HEK293 (cell line): ENCODE measurements around the gene ABR.

Source experiments
- CTCF ChIA-PET: fragments of 350-600 bp; formaldehyde crosslinking; extraction: SDS; loops from one replicate; lab custom pipeline; 2021; ENCODE audit warnings: antibody characterized with exemption; lab: Yijun Ruan, JAX
- POLR2A ChIA-PET: fragments of 300-600 bp; formaldehyde crosslinking; extraction: SDS; loops from one replicate; lab custom pipeline; 2020; ENCODE audit warnings: antibody characterized with exemption, inconsistent platforms; lab: Yijun Ruan, JAX
- H3K27ac ChIP-seq: fragments of 200-500 bp; sonication (Bioruptor generic); 2 replicates; pipeline ENCODE4 v1.5.1; 2014; ENCODE audit warnings: low read depth, low read length, control low read depth, inconsistent platforms; ENCODE audit errors: extremely low read depth
- H3K36me3 ChIP-seq, 2 experiments: fragments of 200-500 bp in 1 of 2; sonication (Bioruptor generic) in 1 of 2; 1 replicate in 1 of 2; 2 replicates in 1 of 2; pipeline ENCODE4 v1.5.1; 2014 to 2017; ENCODE audit warnings: inconsistent platforms in 2 of 2, low read length in 2 of 2; ENCODE audit not compliant: control insufficient read depth in 2 of 2, insufficient read depth in 1 of 2
- H3K4me1 ChIP-seq: fragments of 200-500 bp; sonication (Bioruptor generic); 2 replicates; pipeline ENCODE4 v1.5.1; 2014; ENCODE audit warnings: mild to moderate bottlenecking, low read length, inconsistent platforms; ENCODE audit not compliant: control insufficient read depth, insufficient read depth
- H3K4me3 ChIP-seq: 2 replicates; pipeline ENCODE4 v1.5.1; 2011; ENCODE audit warnings: low read depth, mild to moderate bottlenecking, control low read depth, low read length, moderate library complexity
- H3K9me3 ChIP-seq: fragments of 200-500 bp; sonication (Bioruptor generic); 2 replicates; pipeline ENCODE4 v1.5.1; 2014; ENCODE audit warnings: low read depth, low read length, inconsistent platforms; ENCODE audit not compliant: control insufficient read depth, insufficient read depth
- KLF10 ChIP-seq: fragments of 450-650 bp; IDR thresholded peaks from 2 replicates; pipeline ENCODE4 v1.5.1; 2018; ENCODE audit warnings: missing biosample characterization, mild to moderate bottlenecking, missing genetic modification characterization
- PRDM1 ChIP-seq: fragments of 450-650 bp; formaldehyde crosslinking; IDR thresholded peaks from 2 replicates; pipeline ENCODE4; 2016; ENCODE audit warnings: missing biosample characterization, missing genetic modification characterization
- SETDB1 ChIP-seq: IDR thresholded peaks from one replicate; pipeline ENCODE4 v1.6.1; 2017; ENCODE audit warnings: mild to moderate bottlenecking, low read length, moderate library complexity, mixed read lengths; ENCODE audit not compliant: insufficient read length
- TRIM28 ChIP-seq: IDR thresholded peaks from 2 replicates; pipeline ENCODE4 v1.6.1; 2011; ENCODE audit warnings: low read length, control low read depth, borderline replicate concordance
- ZNF221 ChIP-seq: fragments of 450-650 bp; formaldehyde crosslinking; IDR thresholded peaks from 2 replicates; pipeline ENCODE4 v1.5.1; 2017; ENCODE audit warnings: missing biosample characterization, missing genetic modification characterization, borderline replicate concordance
- ZNF311 ChIP-seq: fragments of 450-650 bp; formaldehyde crosslinking; IDR thresholded peaks from 2 replicates; pipeline ENCODE4 v1.5.1; 2017; ENCODE audit warnings: missing biosample characterization, missing genetic modification characterization, borderline replicate concordance
- ZNF354C ChIP-seq: fragments of 450-650 bp; formaldehyde crosslinking; IDR thresholded peaks from 2 replicates; pipeline ENCODE4 v1.5.1; 2016; ENCODE audit warnings: missing biosample characterization, missing genetic modification characterization, low read depth, borderline replicate concordance
- ZNF366 ChIP-seq: fragments of 450-650 bp; formaldehyde crosslinking; conservative IDR thresholded peaks from 2 replicates; pipeline ENCODE4 v1.5.1; 2016; ENCODE audit warnings: missing biosample characterization, missing genetic modification characterization
- ZNF501 ChIP-seq: fragments of 450-650 bp; formaldehyde crosslinking; IDR thresholded peaks from 2 replicates; pipeline ENCODE4 v1.5.1; 2016; ENCODE audit warnings: missing biosample characterization, missing genetic modification characterization
- ZNF768 ChIP-seq: fragments of 450-650 bp; formaldehyde crosslinking; IDR thresholded peaks from 2 replicates; pipeline ENCODE4 v1.5.1; 2018; ENCODE audit warnings: missing biosample characterization, mild to moderate bottlenecking, missing genetic modification characterization
- TF ChIP-seq, protein P1 (sequence below): fragments of 450-650 bp; formaldehyde crosslinking; conservative IDR thresholded peaks from 2 replicates; pipeline ENCODE4 v1.5.1; 2016; ENCODE audit warnings: low read depth, missing biosample characterization, missing genetic modification characterization
- TF ChIP-seq, protein P2 (sequence below): fragments of 450-650 bp; formaldehyde crosslinking; IDR thresholded peaks from 2 replicates; pipeline ENCODE4 v1.5.0; 2017; ENCODE audit warnings: missing biosample characterization, missing genetic modification characterization, borderline replicate concordance
- TF ChIP-seq, protein P3 (sequence below): fragments of 450-650 bp; formaldehyde crosslinking; IDR thresholded peaks from 2 replicates; pipeline ENCODE4 v1.5.1; 2017; ENCODE audit warnings: missing biosample characterization, missing genetic modification characterization

ABR gene

DNA sequence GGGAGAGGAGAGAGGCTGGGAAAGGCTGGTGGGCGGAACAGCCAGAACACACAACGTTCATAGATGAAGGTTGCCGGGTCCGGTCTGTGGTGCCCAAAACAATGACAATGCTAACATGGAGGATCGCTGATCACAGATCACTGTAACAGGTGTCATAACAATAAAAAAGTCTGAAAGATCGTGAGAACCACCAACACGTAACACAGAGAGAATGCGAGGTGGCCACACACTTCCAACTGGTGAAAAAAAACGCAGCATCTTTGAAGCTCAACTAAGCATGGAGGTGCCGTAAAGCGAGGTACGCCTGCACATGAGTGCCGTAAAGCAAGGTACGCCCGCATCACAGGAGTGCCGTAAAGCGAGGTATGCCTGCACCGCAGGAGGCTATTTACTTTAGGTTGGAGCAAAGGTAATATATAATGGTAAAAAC is 42.3 kb downstream of the ABR start (continued):
- TF ChIP-seq, protein P1, sequence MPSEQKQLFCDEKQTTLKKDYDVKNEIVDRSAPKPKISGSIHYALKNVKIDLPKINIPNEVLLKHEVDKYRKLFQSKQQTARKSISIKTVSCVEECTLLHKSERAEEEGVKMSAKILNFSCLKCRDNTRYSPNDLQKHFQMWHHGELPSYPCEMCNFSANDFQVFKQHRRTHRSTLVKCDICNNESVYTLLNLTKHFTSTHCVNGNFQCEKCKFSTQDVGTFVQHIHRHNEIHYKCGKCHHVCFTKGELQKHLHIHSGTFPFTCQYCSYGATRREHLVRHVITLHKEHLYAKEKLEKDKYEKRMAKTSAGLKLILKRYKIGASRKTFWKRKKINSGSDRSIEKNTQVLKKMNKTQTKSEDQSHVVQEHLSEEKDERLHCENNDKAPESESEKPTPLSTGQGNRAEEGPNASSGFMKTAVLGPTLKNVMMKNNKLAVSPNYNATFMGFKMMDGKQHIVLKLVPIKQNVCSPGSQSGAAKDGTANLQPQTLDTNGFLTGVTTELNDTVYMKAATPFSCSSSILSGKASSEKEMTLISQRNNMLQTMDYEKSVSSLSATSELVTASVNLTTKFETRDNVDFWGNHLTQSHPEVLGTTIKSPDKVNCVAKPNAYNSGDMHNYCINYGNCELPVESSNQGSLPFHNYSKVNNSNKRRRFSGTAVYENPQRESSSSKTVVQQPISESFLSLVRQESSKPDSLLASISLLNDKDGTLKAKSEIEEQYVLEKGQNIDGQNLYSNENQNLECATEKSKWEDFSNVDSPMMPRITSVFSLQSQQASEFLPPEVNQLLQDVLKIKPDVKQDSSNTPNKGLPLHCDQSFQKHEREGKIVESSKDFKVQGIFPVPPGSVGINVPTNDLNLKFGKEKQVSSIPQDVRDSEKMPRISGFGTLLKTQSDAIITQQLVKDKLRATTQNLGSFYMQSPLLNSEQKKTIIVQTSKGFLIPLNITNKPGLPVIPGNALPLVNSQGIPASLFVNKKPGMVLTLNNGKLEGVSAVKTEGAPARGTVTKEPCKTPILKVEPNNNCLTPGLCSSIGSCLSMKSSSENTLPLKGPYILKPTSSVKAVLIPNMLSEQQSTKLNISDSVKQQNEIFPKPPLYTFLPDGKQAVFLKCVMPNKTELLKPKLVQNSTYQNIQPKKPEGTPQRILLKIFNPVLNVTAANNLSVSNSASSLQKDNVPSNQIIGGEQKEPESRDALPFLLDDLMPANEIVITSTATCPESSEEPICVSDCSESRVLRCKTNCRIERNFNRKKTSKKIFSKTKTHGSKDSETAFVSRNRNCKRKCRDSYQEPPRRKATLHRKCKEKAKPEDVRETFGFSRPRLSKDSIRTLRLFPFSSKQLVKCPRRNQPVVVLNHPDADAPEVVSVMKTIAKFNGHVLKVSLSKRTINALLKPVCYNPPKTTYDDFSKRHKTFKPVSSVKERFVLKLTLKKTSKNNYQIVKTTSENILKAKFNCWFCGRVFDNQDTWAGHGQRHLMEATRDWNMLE = peak; percentile 64
- TF ChIP-seq ZNF311 (tag by site-specific recombination) = no peak
- no peak for TF ChIP-seq ZNF354C
- no peak for TF ChIP-seq ZNF501 (tag by site-specific recombination)
- no peak for TF ChIP-seq SETDB1
- TF ChIP-seq KLF10 (tag by site-specific recombination) = no peak
- TF ChIP-seq, protein P2, sequence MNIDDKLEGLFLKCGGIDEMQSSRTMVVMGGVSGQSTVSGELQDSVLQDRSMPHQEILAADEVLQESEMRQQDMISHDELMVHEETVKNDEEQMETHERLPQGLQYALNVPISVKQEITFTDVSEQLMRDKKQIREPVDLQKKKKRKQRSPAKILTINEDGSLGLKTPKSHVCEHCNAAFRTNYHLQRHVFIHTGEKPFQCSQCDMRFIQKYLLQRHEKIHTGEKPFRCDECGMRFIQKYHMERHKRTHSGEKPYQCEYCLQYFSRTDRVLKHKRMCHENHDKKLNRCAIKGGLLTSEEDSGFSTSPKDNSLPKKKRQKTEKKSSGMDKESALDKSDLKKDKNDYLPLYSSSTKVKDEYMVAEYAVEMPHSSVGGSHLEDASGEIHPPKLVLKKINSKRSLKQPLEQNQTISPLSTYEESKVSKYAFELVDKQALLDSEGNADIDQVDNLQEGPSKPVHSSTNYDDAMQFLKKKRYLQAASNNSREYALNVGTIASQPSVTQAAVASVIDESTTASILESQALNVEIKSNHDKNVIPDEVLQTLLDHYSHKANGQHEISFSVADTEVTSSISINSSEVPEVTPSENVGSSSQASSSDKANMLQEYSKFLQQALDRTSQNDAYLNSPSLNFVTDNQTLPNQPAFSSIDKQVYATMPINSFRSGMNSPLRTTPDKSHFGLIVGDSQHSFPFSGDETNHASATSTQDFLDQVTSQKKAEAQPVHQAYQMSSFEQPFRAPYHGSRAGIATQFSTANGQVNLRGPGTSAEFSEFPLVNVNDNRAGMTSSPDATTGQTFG (tag by site-specific recombination) = no peak
- TF ChIP-seq ZNF221 (tag by site-specific recombination) = no peak
- TF ChIP-seq, protein P3, sequence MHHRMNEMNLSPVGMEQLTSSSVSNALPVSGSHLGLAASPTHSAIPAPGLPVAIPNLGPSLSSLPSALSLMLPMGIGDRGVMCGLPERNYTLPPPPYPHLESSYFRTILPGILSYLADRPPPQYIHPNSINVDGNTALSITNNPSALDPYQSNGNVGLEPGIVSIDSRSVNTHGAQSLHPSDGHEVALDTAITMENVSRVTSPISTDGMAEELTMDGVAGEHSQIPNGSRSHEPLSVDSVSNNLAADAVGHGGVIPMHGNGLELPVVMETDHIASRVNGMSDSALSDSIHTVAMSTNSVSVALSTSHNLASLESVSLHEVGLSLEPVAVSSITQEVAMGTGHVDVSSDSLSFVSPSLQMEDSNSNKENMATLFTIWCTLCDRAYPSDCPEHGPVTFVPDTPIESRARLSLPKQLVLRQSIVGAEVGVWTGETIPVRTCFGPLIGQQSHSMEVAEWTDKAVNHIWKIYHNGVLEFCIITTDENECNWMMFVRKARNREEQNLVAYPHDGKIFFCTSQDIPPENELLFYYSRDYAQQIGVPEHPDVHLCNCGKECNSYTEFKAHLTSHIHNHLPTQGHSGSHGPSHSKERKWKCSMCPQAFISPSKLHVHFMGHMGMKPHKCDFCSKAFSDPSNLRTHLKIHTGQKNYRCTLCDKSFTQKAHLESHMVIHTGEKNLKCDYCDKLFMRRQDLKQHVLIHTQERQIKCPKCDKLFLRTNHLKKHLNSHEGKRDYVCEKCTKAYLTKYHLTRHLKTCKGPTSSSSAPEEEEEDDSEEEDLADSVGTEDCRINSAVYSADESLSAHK (tag by site-specific recombination) = no peak
- no peak for TF ChIP-seq TRIM28

DNA sequence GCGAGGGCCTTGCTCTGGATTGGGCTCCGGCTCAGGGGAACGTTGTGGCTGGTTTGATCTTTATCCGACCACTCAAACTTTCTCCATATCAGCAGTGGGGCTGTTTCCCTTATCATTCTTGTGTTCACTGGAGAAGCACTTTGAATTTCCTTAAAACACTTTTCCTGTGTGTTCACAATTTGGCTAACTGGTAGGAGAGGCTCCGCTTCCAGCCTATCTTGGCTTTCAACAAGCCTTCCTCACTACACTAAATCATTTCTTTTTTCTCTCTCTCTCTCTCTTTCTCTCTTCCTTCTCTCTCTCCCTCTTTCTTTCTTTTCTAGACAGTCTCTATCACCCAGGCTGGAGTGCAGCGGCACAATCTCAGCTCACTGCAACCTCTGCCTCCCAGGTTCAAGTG is 43.0 kb downstream of the ABR start:
- no peak overlapping the region for H3K27ac ChIP-seq
- no peaks in the 10 kb centered on the region for H3K36me3 ChIP-seq
- ChIA-PET CTCF (interaction anchor here (1.2 to 3.0 kb wide), 4 partner anchors 11 to 79 kb away, joined by 4 to 18 read pairs (median 10); no protein-coding TSS in a partner anchor), POLR2A (no interaction called here)
- no peak overlapping the region for H3K4me3 ChIP-seq
- H3K4me1 ChIP-seq = peaks cover 7% of the 10 kb centered on the region
- TF ChIP-seq ZNF768 (tag by site-specific recombination) (no peak), PRDM1 (tag by site-specific recombination) (peak; percentile 47), ZNF366 (tag by site-specific recombination) (no peak)
- H3K9me3 ChIP-seq = no peaks in the 10 kb centered on the region
